PC-9 (cell line): ENCODE measurements around the gene SETBP1.

ENCODE experiments used
- CTCF ChIP-seq: fragments of 200-600 bp; sonication (generic); conservative IDR thresholded peaks from 2 replicates; pipeline ENCODE4 v1.6.1; 2017; ENCODE audit warnings: mixed run types, antibody characterized with exemption, mild to moderate bottlenecking, moderate library complexity
- EZH2 ChIP-seq: fragments of 200-600 bp; sonication (generic); IDR thresholded peaks from 2 replicates; pipeline ENCODE4 v1.8.0; 2017; ENCODE audit warnings: antibody characterized with exemption, low read depth

DNA sequence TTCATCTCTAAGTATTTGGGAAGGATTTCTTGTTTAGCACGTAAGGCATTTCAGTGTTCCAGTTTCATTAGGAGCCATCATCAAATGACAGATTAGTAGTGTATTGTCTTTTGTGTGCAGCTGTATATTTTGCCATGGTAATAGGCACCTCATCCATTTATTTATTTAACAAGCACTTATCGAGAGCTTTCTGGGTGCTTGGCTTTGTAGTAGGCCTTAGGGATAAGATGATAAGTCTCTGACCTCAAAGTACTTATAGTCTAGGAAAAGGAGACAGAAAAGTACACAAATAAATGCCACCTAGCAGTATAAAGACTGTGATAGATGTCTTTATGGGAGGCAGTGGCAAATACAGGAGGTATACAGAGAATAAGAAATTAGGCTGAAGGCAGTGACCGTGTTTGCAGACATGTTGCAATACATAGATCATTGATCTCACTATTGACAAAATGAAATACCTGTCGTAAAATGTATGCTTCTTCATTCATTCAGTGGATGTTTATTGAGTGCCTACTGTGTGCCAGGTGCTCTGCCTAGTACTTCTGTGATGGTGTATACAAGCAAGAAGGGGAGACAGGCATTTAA lies 265.9 kb downstream of the SETBP1 start:
- no peak for TF ChIP-seq EZH2
- TF ChIP-seq CTCF: no peak
